ENCODE data around the gene CCDC60.
"Not testable (repeated sequence)": the region's sequence is repeated elsewhere in the genome, so short reads cannot be mapped to it uniquely, and the experiment has no call there.

CCDC60 gene

GRCh38 chr12:119343130-119343529 lies 8.6 kb downstream of the CCDC60 start:
- H3K4me3 ChIP-seq (ENCODE audit: control insufficient read depth, low read depth, low read length) = no peak overlapping the region
- no peak for TF ChIP-seq CTCF (conservative IDR thresholded peaks at IDR 0.05; ENCODE audit: control insufficient read depth, insufficient read depth, low read depth, low read length)
- DNase-seq (ENCODE audit: low read depth) = no peak

DNA sequence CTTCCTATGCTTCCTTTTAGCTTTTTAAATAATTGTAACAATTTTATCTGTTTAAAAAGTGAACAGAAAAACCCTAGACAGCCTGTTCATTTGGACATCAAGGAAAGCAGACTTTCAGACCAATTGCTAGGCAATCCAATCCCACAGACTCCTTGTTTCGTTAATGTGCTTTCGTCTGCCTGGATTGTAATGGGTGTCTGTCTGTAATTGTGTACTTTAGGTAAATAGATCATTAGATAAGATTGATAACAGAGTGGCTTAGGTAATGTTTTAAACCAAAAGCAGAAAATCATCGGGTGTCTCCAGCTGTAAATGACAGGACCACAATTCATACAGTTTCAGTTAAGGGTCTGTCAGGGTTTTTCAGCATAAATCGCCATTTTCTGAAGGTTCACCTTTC lies 19.6 kb downstream of the CCDC60 start:
- DNase-seq (ENCODE audit: low read depth) = no peak
- TF ChIP-seq CTCF (conservative IDR thresholded peaks at IDR 0.05; ENCODE audit: control insufficient read depth, insufficient read depth, low read depth, low read length) = no peak
- H3K4me3 ChIP-seq (ENCODE audit: control insufficient read depth, low read depth, low read length) = no peak overlapping the region

- not testable (repeated sequence) for H3K4me3 ChIP-seq (ENCODE audit: control insufficient read depth, low read depth, low read length); DNase-seq (ENCODE audit: low read depth)
These were observed 25.8 kb downstream of the CCDC60 start for GRCh38 chr12:119360366-119360765.

DNA sequence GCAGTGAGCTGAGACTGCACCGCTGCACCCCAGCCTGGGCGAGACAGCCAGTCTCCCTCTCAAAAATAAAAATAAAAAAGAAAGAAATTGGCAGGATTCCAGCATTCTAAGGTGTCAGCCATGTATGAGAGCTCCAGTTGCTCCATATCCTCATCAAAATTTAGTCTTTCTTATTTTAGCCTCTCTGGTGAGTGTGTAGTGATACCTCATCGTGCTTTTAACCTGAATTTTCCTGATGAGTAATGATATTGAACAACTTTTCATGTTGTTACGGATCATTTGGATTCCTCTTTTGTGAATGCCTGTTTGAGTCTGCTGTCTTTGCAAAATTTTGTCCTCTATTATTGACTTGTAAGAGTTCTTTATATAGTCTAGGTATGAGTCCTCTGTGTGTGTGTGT lies 28.5 kb downstream of the CCDC60 start:
- no peak for DNase-seq (ENCODE audit: low read depth)
- no peak for TF ChIP-seq CTCF (conservative IDR thresholded peaks at IDR 0.05; ENCODE audit: control insufficient read depth, insufficient read depth, low read depth, low read length)
- H3K4me3 ChIP-seq (ENCODE audit: control insufficient read depth, low read depth, low read length) = no peak overlapping the region

DNA sequence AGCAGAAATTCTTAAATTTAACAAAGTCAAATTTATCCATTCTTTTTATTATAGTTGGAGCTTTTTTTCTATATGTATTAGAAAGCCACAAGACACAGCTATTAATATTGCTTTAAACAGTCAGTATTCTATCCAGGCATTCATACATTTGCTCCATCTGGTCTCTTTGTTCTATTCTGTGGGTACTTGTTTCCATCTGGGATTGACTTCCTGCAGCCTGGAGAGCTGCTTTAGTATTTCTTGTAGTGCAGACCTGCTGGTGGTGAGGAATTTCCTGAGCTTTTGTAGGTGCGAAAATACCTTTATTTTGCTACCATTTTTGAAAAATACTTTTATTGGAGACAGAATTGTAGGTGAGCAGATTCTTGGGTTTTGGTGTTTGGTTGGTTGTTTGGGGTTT lies 29.0 kb downstream of the CCDC60 start:
- no peak for DNase-seq (ENCODE audit: low read depth)

DNA sequence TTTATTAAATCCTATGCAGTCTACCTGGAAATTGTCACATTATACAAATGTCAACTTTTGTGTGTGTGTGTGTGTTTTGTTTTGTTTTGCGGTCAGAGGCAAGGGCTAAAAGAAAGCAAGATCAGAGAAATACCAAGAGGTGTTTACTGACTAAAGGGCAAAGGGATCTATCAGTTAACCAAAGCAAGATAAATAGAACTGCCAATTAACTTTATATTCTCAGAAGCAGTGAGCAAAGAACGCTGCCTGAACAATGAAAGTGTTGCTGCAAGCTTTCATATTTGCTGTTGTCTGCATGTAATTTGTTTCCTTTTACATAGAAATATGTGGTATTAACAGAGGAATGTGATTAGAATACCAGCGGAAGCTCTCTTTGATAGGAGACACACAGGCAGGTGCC lies 30.9 kb downstream of the CCDC60 start:
- TF ChIP-seq CTCF (conservative IDR thresholded peaks at IDR 0.05; ENCODE audit: control insufficient read depth, insufficient read depth, low read depth, low read length) = no peak
- DNase-seq (ENCODE audit: low read depth) = no peak
- H3K4me3 ChIP-seq (ENCODE audit: control insufficient read depth, low read depth, low read length) = no peak overlapping the region

More for the DNA sequence above, 29.0 kb downstream of the CCDC60 start:
- H3K4me3 ChIP-seq (ENCODE audit: control insufficient read depth, low read depth, low read length) = no peak overlapping the region
- no peak for TF ChIP-seq CTCF (conservative IDR thresholded peaks at IDR 0.05; ENCODE audit: control insufficient read depth, insufficient read depth, low read depth, low read length)

DNA sequence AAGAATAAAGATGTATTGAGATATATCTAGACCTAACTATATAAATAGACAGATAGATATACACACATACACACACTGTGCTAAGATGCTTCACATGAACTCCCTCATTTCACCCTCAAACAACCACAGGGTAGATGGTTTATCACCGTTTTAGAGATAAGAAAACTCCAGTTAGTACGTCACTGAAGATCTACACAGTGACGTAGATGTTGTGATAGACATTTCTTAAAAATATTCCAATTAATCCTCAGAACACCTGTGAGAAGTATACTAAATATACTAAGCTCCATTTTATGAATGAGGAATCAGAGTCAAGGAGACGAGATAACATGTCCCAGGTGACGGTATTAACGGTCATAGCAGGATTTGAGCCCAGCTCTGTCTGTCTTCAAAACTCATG lies 31.5 kb downstream of the CCDC60 start:
- no peak for TF ChIP-seq CTCF (conservative IDR thresholded peaks at IDR 0.05; ENCODE audit: control insufficient read depth, insufficient read depth, low read depth, low read length)
- DNase-seq (ENCODE audit: low read depth) = no peak
- H3K4me3 ChIP-seq (ENCODE audit: control insufficient read depth, low read depth, low read length) = no peak overlapping the region
